Mesenteric fat pad (tissue), 1 donor: Measurements from ENCODE around the gene ATP13A1. TPM values are rescaled to one million over a fixed set of nuclear protein-coding genes. Genes with fewer than 3 reads are reported as not detected.
A peak's percentile ranks its signal among the peaks of the same experiment; 100 is the strongest.

Experiments used
- DNase-seq: peaks from one replicate; pipeline ENCODE4 v3.0.0-alpha.2; 2020; ENCODE audit warnings: low spot score
- total RNA-seq: library from RNA; stranded (reverse); fragmentation: NEBNext Ultra II Directional; extraction: Animal tissue kit (Norgen Biotek cat#: 25700); gene quantifications from one replicate; pipeline ENCODE4 v1.2.1, GENCODE V29; 2021
- donor health status: DM: yes; HTN: yes; CAD: no.

The ATP13A1 gene
- total RNA-seq, 1 donor from 2014 or later, result 38.4 TPM

DNA sequence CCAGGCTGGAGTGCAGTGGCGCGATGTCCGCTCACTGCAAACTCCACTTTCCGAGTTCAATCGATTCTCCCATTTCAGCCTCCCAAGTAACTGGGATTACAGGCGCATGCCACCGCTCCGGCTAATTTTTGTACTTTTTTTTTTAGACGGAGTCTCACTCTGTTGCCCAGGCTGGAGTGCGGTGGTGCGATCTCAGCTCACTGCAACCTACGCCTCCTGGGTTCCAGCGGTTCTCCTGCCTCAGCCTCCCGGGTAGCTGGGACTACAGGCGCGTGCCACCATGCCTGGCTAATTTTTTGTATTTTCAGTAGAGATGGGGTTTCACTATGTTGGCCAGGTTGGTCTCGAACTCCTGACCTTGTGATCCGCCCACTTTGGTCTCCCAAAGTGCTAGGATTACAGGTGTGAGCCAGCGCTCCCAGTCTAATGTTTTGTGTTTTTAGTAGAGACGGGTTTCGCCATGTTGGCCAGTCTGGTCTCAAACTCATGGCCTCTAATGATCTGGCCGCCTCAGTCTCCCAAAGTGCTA is 2.0 kb upstream of the ATP13A1 start:
- peak; percentile 28 for DNase-seq

GRCh38 chr19:19662871-19663255 is 613 bp downstream of the ATP13A1 start:
- no peak for DNase-seq

- DNase-seq, result no peak
These were observed 1.1 kb downstream of the ATP13A1 start for GRCh38 chr19:19662344-19662743.

GRCh38 chr19:19661675-19662251 is 1.7 kb downstream of the ATP13A1 start:
- no peak for DNase-seq

DNA sequence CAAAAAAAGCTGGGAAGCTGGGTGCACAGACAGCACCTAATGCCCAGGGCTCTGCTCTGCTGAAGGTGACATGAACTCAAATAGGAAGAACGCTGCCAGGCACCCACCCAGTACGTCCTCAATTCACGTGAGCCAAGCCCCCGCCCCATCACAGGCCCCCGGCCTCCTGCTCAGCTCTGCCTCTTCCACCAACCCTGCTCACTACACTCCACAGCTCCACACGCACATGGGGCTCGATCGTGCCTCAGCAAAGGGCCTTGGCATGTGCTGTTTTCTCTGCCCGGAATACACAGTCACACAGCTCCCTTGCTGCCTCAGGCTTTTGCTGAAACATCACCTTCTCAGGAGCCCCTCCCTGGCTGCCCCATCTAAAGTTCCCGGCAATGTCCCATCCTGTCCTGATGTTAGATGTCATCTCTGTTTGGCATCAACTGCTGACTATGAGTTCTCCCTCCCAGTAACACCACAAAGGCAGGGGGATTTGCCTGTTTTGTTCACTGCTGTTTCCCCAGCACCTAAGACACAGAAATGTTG is 2.3 kb downstream of the ATP13A1 start:
- DNase-seq, result no peak

DNA sequence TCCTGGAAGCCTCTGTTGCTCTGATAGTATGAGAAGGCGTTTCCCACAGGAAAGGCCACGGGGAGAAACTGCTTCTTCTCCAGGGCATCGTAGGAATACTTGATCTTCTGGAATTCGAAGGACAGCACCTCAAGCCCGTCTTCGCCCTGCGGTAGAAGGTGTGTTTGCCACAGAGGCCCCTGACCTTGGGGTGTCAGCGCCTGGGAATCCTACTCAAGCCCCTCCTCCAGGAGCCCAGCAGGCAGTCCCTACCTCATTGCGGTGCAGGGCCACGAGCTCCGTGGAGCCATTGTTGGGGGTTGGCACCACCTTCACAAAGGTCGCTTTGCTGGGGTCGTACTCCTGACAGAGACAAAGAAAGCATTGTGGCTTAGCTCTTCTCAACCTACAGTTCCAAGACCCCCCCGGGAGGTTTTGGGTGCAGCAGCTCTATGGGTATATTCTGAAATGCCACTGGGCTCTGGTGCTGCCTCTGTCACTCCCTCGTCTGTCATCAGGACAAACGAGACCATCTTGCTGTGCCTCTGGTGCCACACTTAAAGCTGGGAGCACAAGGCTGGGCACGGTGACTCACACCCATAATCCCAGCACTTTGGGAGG is 3.7 kb downstream of the ATP13A1 start:
- no peak for DNase-seq

- no peak for DNase-seq
These were observed 6.1 kb downstream of the ATP13A1 start for GRCh38 chr19:19657397-19657783.

- no peak for DNase-seq
These were observed 6.8 kb downstream of the ATP13A1 start for GRCh38 chr19:19656451-19657396.

GRCh38 chr19:19655641-19656343 is 7.7 kb downstream of the ATP13A1 start:
- no peak for DNase-seq

GRCh38 chr19:19655051-19655594 is 8.4 kb downstream of the ATP13A1 start:
- DNase-seq, result no peak

GRCh38 chr19:19654441-19654840 is 9.0 kb downstream of the ATP13A1 start:
- DNase-seq, result no peak

GRCh38 chr19:19653597-19654147 is 9.8 kb downstream of the ATP13A1 start:
- DNase-seq, result no peak

- DNase-seq, result no peak
These were observed 10.8 kb downstream of the ATP13A1 start for GRCh38 chr19:19652482-19653295.

GRCh38 chr19:19651076-19651475 is 12.4 kb downstream of the ATP13A1 start:
- DNase-seq, result no peak

DNA sequence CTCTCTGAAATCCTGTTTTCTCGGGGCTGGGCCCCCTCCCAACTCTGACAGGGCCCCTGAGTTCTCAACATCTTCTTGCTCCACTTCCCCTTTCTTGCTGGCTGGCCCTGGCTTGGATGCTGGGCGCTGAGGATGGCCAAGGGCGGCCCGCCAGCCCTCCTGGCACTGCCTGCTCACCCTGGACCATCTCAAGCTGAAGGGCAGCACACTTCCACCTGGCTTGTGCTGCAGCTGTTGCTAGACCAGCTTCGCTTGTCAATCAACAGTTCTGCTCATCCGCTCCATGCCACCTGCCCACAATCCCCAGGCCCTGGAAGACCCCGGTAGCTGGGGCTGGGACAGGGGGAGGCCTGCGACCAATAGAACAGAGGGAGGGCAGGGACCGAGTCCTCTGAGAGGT is 13.1 kb downstream of the ATP13A1 start:
- no peak for DNase-seq

- no peak for DNase-seq
These were observed 13.9 kb downstream of the ATP13A1 start for GRCh38 chr19:19649580-19649995.

DNA sequence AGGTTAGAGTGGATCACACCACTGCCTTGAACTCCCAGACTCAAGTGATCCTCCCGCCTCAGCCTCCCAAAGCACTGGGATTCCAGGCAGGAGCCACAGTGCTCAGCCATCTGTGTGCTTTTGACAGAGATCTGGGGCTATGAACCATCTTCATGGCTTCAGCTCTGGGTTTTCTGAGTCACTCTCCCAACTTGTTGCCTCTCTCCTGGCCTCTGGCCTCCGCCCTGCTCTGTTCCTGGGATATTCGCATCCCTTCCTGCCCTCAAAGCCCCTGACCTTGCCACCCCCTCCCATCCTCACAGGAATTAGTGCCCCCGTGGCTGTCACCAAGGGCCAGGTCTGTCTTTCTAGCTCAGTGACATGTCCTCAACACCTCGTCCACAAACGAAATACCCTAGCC is 14.3 kb downstream of the ATP13A1 start:
- DNase-seq, result no peak

DNA sequence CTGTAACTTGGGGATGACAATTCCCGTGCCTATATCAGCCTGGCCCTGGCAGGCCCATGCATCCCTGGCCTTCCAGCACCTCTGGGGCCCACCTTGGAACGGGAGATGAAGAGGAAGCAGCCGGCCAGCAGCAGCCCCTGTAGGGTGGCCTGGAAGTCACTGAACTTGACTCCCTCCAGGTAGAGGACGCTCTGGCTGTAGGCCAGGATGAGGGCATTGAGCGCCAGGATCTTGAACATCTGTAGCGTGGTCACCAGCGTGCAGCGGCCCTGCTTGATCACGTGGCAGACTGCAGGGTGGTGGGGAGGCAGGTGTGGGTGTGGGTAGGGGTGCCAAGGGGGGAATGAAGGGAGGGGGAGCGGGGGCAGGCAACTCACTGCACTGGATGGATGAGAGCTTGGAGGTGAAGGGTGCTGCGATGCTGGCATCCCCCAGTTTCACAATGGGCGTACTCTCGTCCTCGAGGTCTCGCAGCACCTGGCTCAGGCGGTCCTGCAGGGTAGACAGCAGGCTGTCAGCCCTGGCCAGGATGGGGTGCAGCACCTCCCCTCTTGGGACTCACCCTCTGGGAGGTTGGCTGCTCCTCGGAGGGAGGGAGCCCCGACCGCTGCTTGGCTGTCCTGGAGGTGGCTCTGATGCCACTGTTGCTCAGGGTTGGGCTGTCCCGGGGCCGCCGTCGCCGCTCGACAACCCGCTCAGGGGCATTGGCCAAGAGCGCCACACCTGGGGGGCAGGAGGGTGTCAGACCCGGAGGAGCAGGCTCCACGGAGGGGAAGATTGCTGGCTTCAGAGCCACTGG is 16.2 kb downstream of the ATP13A1 start:
- no peak for DNase-seq
